Measurements from ENCODE around the gene GALNTL6.

DNA sequence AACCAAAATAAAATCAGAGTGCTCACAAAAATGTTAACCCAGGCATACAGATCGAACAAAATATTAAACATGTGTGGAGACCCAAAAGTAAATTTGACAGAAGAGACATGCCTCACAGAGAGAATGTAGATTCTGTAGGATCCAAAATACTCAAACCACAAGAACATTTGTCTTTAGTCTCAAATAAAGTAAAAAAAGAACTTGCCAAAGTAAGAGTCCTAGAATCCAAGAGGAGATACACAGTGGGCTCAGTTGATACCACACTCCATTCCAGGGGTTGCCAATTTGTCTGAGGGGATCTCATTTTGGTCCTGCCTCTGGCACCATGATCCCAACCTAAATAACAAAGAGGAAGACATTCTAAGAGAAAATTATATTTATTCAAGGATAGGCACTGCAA lies 316.4 kb downstream of the GALNTL6 start:
- TF ChIP-seq CTCF (IDR thresholded peaks at IDR 0.05) = no peak
- no peak for TF ChIP-seq POLR2A (IDR thresholded peaks at IDR 0.05)
